CD4-positive, alpha-beta T cell (primary cell): ENCODE measurements around the gene LRRC45. TPM values are rescaled to one million over a fixed set of nuclear protein-coding genes. Genes with fewer than 3 reads are reported as not detected.

Experiments used
- ATAC-seq: fragments of 200-7000 bp; cut with Tn5 transposase; one replicate; pipeline ENCODE4 v1.10.0; 2022; ENCODE audit warnings: mild to moderate bottlenecking; ENCODE audit not compliant: poor library complexity
- CTCF ChIA-PET: fragments of 350-600 bp; sonication (Branson Sonifier 250); formaldehyde crosslinking; loops from one replicate; lab custom pipeline; 2021; ENCODE audit warnings: antibody characterized with exemption, inconsistent platforms; lab: Charles Lee
- POLR2A ChIA-PET: fragments of 350-600 bp; sonication (Branson Sonifier 250); formaldehyde crosslinking; loops from one replicate; lab custom pipeline; 2021; ENCODE audit warnings: antibody characterized with exemption, inconsistent platforms; lab: Charles Lee
- DNase-seq, 14 experiments: peaks; one replicate each; pipeline ENCODE4 v3.0.0-alpha.2; 2013 to 2020; ENCODE audit warnings: mixed read lengths in 2 of 14
- H3K27ac ChIP-seq, 2 donors: one replicate each; pipeline versions ENCODE4 v1.5.1 to v1.7.0; 2013; ENCODE audit warnings: low read length in 2 of 2, low read depth in 1 of 2, mild to moderate bottlenecking in 1 of 2
- H3K27me3 ChIP-seq, 2 experiments: 1 replicate in 1 of 2; 2 replicates in 1 of 2; pipeline versions ENCODE4 v1.6.1 to v1.7.0; 2013; ENCODE audit warnings: low read length in 2 of 2, control low read depth in 1 of 2, mild to moderate bottlenecking in 1 of 2, moderate library complexity in 1 of 2; ENCODE audit not compliant: insufficient read depth in 2 of 2, control insufficient read depth in 1 of 2
- H3K36me3 ChIP-seq: one replicate; pipeline ENCODE4 v1.6.1; 2013; ENCODE audit warnings: low read length, control low read depth; ENCODE audit not compliant: insufficient read depth
- H3K4me1 ChIP-seq: one replicate; pipeline ENCODE4 v1.6.1; 2013; ENCODE audit warnings: low read length, control low read depth; ENCODE audit not compliant: insufficient read depth
- H3K4me3 ChIP-seq: one replicate; pipeline ENCODE4 v1.5.1; 2013; ENCODE audit warnings: mild to moderate bottlenecking, low read length, moderate library complexity
- H3K9me3 ChIP-seq, 2 experiments: 1 replicate in 1 of 2; 2 replicates in 1 of 2; pipeline versions ENCODE4 v1.6.1 to v1.7.0; 2013; ENCODE audit warnings: low read length in 2 of 2, mild to moderate bottlenecking in 2 of 2, control low read depth in 1 of 2, moderate library complexity in 1 of 2; ENCODE audit not compliant: control insufficient read depth in 1 of 2, insufficient read depth in 1 of 2
- H3K27ac Mint-ChIP-seq: one replicate; pipeline ENCODE4 v1.8.0; 2020; ENCODE audit warnings: mixed read lengths
- H3K27me3 Mint-ChIP-seq: one replicate; pipeline ENCODE4 v1.8.0; 2021; ENCODE audit warnings: mixed read lengths
- H3K36me3 Mint-ChIP-seq: one replicate; pipeline ENCODE4 v1.8.0; 2021; ENCODE audit warnings: low read depth, mixed read lengths
- H3K4me1 Mint-ChIP-seq: one replicate; pipeline ENCODE4 v1.8.0; 2021; ENCODE audit warnings: low read depth, mixed read lengths
- H3K4me3 Mint-ChIP-seq: one replicate; pipeline ENCODE4 v1.8.0; 2020; ENCODE audit warnings: mild to moderate bottlenecking, mixed read lengths
- H3K9me3 Mint-ChIP-seq: one replicate; pipeline ENCODE4 v1.8.0; 2020; ENCODE audit warnings: mixed read lengths
- CTCF ChIP-seq: fragments of 200-600 bp; IDR thresholded peaks from one replicate; pipeline ENCODE4 v1.8.0; 2022; ENCODE audit warnings: antibody characterized with exemption, mild to moderate bottlenecking
- intact Hi-C, 2 experiments: fragments of 100-400 bp; cut with DNase I in 1 of 2; cut with micrococcal nuclease in 1 of 2; formaldehyde crosslinking; loops; one replicate each; pipeline versions ENCODE4 v1.15.1 to v1.9.0; 2023 to 2025; cut with DNase I, micrococcal nuclease
- total RNA-seq, 174 experiments: library from RNA in 2 of 174; stranded (reverse) in 2 of 174; gene quantifications; one replicate each; pipeline ENCODE4 v1.2.3 and lab custom pipeline; 2021 to 2026

Gene LRRC45
- total RNA-seq, 2 experiments from 2014 or later, result 17.7 to 17.9 TPM

GRCh38 chr17:82049106-82049505, 26.0 kb downstream of the LRRC45 start:
- ChIA-PET CTCF (no interaction called here), POLR2A (interaction anchor here (0.7 kb wide), 1 partner anchor 12 kb away, joined by 3 read pairs; the partner anchor contains the start of gene DCXR)
- H3K4me3 ChIP-seq, result no peak overlapping the region
- H3K9me3 ChIP-seq, result no peaks in the 10 kb centered on the region
- H3K36me3 ChIP-seq, result peaks cover 9% of the 10 kb centered on the region
- Mint-ChIP-seq H3K4me1 (peaks cover 14% of the 10 kb centered on the region), H3K4me3 (peak overlapping the region; percentile 58), H3K27ac (no peak overlapping the region), H3K27me3 (no peaks in the 10 kb centered on the region), H3K36me3 (peaks cover 9% of the 10 kb centered on the region), H3K9me3 (no peaks in the 10 kb centered on the region)
- H3K27ac ChIP-seq, result no peak overlapping the region
- H3K27me3 ChIP-seq, result no peaks in the 10 kb centered on the region
- intact Hi-C loops, result no loop called here
- DNase-seq (no peak), ATAC-seq (no peak)
- peaks cover 38% of the 10 kb centered on the region for H3K4me1 ChIP-seq
- TF ChIP-seq CTCF, result no peak

GRCh38 chr17:82049521-82049971, 26.4 kb downstream of the LRRC45 start:
- Histone ChIP-seq H3K4me3 (no peak overlapping the region), H3K27ac (no peak overlapping the region), H3K36me3 (peaks cover 13% of the 10 kb centered on the region), H3K27me3 (no peaks in the 10 kb centered on the region), H3K4me1 (peaks cover 39% of the 10 kb centered on the region), H3K9me3 (no peaks in the 10 kb centered on the region)
- Mint-ChIP-seq H3K36me3 (peaks cover 9% of the 10 kb centered on the region), H3K9me3 (no peaks in the 10 kb centered on the region), H3K27ac (no peak overlapping the region), H3K4me3 (peak overlapping the region; percentile 86), H3K27me3 (no peaks in the 10 kb centered on the region), H3K4me1 (peaks cover 14% of the 10 kb centered on the region)
- no peak for TF ChIP-seq CTCF
- ChIA-PET POLR2A (interaction anchor here (0.7 to 0.9 kb wide), 2 partner anchors 12 to 19 kb away, joined by 3 read pairs; partner anchors contain the start of gene DCXR), CTCF (interaction anchor here (0.8 to 2.0 kb wide), 2 partner anchors 12 to 19 kb away, joined by 3 to 8 read pairs; partner anchors contain the start of gene DCXR)
- ATAC-seq (no peak), DNase-seq (no peak)
- intact Hi-C loops, result no loop called here

GRCh38 chr17:82050152-82050760, 27.2 kb downstream of the LRRC45 start:
- intact Hi-C loops, result loop anchor here (2.0 to 5.0 kb wide), 2 partner anchors 15 to 47 kb away; partner anchors contain the start of genes DUS1L (in 1 of the 2) and FASN (in 1 of the 2)
- Histone ChIP-seq H3K4me1 (peaks cover 41% of the 10 kb centered on the region), H3K36me3 (peaks cover 20% of the 10 kb centered on the region), H3K9me3 (no peaks in the 10 kb centered on the region), H3K4me3 (peak overlapping the region; percentile 53), H3K27me3 (no peaks in the 10 kb centered on the region), H3K27ac (no peak overlapping the region)
- peak overlapping the region; percentile 86 for H3K4me3 Mint-ChIP-seq
- CTCF ChIA-PET, result interaction anchor here (0.8 to 2.0 kb wide), 2 partner anchors 13 to 20 kb away, joined by 3 to 8 read pairs; partner anchors contain the start of gene DCXR
- no peak for TF ChIP-seq CTCF
- no peaks in the 10 kb centered on the region for H3K27me3 Mint-ChIP-seq
- DNase-seq (no peak), ATAC-seq (no peak)
- POLR2A ChIA-PET, result interaction anchor here (0.9 to 4.1 kb wide), 3 partner anchors 14 to 27 kb away, joined by 3 to 16 read pairs (median 4); partner anchors contain the start of genes CENPX, DUS1L and LRRC45
- H3K36me3 Mint-ChIP-seq, result peaks cover 14% of the 10 kb centered on the region
- H3K4me1 Mint-ChIP-seq, result peaks cover 14% of the 10 kb centered on the region
- no peaks in the 10 kb centered on the region for H3K9me3 Mint-ChIP-seq
- peak overlapping the region; percentile 71 for H3K27ac Mint-ChIP-seq
